NCI-H510A (cell line): ENCODE results near the gene SEMA3E.
"Not testable (repeated sequence)": the region's sequence is repeated elsewhere in the genome, so short reads cannot be mapped to it uniquely, and the experiment has no call there.

Source experiments
- DNase-seq: peaks from one replicate; lab custom pipeline; 2025; lab: John Stamatoyannopoulos, UW

SEMA3E gene

DNA sequence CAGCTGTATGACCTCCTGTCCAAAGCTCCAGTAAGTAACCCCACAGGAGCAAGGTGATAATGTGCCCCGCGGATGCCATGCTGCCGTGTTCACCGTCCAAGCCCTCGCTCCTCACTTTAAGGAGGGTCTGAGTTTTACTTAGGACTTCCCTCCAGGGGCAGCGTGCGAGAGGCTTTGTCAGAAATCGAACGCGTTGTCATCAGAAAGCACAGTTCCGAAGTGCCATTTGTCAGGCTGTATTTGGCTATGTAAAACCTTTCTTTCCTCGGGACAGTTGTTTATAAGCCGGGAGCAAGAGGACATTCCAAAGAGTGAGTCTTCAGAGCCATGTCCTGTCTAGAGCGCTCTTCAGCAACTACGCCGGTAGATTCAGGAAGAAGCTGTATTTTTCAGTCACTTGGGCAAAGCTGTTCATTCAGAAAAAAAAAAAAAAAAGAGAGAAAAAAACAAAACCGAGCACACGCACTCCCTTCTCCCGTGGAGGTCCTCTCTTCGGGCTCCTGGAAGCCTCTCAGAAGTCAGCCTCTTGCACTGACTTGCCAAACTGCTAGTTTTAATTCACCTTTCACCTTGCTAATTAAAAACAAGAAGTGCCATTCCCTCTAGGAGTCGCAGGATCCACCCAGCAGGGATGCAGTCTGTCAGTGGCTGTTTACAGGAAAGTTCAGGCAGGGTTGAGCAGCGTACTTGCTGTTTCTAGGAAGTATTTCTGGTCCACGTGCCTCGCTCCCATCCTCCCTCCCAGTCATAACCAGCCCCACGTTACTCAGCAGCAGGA is at the start of gene SEMA3E:
Gene SEMA3E (minus strand): TSS at position 676 of the 778 bp plus-strand sequence.
- no peak for DNase-seq

DNA sequence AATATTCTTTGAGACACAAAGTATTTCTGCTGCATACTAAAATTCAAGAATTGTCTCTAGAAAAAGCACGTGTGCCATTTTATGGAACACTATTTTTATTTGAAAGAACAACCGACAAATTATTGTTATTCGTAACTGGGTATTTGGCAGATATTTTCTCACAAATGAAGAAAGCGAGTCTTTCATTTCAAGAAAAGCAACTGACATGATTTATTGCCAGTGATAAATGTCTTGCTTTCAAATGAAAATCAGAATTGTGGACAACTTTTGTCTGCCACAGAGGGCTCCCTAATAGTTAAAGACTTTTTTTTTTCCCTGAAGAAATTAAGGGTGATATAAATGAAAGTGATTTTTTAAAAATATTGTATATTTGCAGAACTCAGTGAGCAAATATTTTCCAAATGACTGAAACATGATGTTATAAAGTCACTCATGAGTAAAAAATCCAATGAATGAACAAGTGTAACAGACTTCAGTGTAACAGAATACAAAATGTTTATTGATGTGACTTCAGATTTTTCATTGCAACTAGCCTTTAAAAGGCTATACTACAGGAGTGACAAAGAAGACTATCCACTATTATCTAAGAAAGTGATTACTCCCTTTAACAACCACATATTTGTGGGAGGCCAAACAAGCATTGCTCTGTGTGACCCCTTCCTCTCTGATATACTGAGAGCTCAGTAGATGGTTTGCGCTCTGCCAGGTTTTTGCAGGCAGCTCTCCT is 49.0 kb upstream of the SEMA3E start:
- DNase-seq = no peak

DNA sequence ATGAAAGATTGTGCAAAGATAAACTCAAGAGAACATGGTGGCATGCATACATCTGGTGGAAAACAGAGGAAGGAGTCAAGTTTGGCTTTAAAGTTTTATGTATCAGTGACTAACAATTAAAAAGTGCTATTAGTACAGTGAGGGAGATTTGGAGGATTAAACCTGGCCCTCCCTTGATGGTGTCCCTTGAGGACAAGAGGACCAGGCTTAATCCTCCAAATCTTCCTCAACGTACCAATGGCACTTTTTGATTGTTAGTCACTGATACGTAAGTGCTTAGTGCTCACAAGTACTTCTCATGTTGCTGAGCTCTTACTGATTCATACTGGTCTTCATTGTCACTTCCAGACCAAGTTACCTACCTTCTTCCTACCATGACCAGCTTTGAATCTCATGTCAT is 47.2 kb upstream of the SEMA3E start:
- no peak for DNase-seq

DNA sequence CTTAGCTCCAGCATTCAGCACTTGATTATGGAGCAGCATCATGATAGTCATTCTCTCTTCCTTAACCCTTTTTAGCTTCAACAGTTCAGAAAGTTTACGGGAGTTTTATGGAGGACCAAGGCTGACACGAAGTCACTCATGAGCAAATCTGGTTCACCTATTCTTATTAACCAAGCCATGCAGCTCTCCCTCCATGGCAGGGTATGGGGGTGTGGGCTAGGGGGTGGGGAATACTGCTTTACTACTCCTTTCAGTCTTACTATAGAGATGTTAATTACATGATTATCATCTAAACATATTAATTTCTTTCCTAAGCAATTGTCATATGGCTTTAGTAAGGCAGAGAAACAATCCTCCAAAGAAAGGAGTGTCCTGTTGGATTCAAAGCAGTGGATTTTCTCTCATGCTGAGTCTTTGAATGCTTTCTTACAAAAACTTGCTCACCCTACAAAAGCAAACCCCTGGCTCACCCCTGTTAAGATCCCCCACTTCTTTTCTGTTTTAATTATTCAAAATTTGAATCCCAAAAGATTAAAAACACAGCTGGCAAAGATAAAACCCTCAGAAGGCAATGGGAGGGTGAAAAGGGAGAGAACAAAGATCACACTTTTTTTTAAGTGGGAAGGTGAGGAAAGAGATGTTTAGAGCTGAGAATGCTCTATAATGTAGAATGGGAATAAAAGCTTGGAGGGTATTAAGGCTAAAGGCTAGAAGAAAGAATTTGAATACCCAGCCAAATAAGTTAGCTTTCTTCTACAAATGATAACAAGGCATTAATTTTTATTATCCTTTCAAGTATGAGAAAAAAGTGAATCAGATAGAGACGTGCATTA is 46.4 kb upstream of the SEMA3E start:
- DNase-seq = no peak

DNA sequence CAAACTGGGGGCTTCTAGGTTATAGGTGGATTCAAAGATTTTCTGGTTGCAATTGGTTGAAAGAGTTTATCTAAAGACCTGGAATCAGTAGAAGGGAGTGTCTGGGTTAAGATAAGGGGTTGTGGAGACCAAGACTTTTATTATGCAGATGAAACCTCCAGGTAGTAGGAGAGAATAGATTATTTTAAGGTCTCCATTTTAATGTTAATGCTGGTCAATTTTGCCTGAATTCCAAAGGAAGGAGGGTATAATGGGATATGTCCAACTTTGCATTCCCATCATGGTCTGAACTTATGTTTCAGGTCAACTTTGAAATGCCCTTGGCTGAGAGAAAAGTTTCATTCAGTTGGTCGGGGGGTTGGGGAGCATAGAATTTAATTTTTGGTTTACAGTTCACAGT is 44.3 kb upstream of the SEMA3E start:
- no peak for DNase-seq

DNA sequence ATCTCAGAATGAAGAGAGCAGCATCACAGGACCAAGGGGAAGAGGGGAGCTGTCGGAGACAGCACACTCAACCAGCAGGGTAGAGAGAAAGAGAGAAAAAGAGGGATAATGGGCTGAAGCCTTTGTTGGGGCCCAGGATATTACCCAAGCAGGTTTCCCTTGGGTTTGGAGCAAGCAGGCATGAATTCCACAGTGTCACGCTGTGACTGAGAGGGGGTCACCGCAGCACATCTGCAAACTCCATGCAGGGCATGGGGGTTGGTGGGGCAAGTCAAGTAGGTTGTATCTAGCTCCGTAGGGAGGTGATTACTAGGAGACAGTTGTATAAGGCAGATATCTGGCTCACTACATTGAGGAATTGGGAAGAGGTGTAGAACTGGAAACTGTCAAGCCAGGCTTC is 42.2 kb upstream of the SEMA3E start:
- DNase-seq = no peak

DNA sequence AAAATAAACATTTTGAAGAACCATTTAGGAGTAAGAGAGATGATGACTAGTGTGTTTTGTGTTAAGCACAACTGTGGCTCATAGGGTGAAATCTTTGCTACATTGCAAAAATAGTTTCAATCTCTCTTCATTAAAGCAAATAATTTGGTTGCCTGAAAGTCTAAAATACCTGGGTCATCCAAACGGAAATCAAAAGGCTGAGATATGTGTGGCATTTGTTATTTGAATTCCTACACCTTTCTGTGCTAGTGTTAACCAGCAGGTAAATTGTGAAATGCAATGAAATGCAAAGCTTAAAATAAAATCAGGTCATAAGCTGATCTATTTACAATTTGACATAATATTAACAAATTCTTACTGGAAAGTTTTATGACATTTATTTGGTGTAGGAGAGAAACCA is 40.9 kb upstream of the SEMA3E start:
- no peak for DNase-seq

DNA sequence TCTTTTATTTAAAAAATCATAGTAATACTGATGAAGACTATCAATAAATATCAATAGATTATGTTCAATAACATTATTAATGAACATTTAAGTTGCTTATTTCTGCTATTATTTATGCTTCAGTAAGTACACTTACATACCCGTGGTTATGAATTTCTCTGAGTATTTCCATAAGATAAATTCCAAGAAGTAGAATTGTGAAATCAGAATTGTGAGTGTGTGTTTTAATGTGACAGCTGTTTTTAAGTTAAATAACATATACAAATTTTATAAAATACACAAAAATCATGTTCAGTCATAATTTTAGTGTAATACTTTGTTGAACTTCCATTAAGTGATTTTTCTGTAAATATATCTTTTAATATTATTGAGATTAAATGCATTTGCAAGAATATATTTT is 37.5 kb upstream of the SEMA3E start:
- DNase-seq = no peak

DNA sequence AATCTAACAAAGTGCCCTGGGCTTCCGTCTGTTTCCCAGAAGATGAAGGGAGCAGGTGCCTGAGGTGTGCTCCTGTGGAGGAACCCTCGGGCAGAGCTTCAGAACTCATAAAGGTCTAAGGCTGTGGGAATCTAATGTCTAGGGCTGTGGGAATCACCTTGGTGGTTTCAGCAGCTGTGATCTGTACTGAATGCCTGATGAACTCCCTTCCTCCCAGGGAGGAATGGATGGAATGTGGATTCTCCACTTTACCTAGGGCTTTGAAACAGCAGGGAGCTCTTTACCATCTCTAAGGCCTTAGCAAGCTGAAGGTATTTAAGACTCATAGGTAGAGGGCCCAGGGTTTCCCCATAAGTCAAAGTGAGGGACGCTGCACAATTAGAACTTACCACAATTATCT is 36.0 kb upstream of the SEMA3E start:
- DNase-seq = no peak

DNA sequence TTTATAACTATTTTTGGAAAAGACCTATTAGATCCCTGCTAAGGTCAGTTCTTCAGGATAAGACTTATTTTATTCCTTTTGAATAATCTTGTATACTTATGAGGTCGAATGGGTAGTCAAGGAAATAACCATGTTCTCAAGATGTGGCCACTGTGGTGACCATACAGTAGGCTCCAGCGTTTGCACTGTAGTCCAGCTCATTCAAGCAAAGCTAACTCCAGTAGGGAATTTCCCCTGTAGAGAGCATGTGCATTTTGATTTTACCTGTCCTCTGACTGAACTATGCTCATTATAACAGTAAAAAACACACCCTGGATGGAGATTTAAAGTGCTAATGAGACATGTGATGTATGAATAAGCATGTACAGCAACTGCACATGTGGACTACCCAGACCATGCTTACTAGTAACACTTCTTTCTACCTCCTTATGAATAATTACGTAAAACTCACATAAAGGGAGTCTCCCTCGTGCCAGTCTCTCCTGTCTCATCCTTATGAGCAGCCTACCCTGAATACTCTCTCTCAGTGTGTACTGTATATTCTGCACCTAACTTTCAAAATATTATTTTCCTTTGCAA is 32.4 kb upstream of the SEMA3E start:
- no peak for DNase-seq

DNA sequence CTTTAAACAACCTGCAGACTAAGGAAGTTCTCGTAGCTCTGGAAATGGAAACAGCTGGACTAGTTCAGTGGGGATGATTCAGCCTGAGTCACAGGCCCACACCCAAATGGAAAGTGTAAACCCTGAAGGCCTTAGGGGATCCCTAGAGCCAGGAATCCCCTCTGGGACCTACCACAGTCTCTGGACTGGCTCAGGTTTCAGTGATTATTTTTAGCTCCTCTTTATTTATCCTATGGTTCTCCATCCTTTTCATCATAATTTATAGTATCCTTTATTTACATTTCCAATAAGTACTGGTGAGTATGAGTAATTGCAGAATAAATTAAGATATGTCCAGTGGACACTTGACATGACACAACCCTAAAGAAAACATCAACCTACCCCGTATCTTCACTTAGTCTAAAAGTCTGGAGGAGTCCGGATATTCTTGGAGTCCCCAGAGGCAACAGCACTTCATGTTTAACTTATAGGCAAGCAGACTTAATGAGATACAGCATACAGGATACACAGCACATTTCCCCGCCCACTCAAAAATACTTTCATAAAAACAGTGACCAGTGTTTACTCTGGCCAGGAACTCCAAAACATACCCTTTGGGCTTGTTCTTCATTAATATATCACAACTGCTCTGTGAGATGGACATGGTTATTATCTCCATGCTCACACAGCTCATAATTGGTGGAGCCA is 28.4 kb upstream of the SEMA3E start:
- peak; percentile 1 for DNase-seq

DNA sequence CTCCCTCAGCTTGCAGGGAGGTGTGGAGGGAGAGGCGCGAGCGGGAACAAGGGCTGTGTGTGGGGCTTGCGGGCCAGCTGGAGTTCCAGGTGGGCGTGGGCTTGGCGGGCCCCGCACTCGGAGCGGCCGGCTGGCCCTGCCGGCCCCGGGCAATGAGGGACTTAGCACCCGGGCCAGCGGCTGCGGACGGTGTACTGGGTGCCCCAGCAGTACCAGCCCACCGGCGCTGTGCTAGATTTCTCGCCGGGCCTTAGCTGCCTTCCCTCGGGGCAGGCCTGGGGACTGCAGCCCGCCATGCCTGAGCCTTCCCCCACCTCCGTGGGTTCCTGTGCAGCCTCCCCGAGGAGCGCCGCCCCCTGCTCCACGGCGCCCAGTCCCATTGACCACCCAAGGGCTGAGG is 24.4 kb upstream of the SEMA3E start:
- not testable (repeated sequence) for DNase-seq

DNA sequence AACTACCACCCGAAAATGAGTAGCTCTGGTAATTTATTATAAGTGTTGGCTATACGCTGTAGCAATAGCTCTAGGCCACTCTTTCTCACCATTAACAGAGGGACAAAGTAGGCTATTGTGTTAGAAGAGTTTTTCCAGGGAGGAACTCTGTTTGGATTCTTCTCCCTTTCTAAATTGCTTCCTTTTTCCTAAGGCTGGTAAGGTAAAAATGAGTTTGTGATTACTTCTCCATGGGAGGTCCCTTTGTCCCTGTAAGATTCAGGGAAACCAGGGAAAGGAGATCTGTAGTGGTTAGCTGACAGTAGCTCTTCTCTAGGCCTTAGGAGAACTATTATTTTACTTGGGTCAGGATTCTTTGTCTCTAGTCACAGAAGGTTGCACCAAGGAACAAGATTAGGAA is 23.2 kb upstream of the SEMA3E start:
- no peak for DNase-seq

DNA sequence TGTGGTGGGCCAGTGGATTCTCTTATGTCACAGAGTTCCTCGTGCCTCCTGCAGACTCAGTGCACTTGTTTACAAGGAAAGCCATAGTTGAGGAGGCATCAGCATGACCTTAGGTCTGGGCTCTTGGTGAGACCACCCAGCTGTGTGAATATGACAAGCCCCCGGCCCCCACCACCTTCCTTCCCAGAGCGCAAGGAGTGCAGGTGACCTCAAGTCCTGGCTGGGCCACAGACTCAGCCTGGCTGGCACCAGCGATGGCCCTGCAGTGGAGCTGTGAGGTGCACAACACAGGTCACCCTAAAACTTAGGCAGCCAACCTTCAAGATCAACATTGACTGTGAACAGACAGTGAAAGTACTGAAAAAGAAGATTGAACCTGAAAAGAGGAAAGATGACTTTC is 14.2 kb upstream of the SEMA3E start:
- no peak for DNase-seq

DNA sequence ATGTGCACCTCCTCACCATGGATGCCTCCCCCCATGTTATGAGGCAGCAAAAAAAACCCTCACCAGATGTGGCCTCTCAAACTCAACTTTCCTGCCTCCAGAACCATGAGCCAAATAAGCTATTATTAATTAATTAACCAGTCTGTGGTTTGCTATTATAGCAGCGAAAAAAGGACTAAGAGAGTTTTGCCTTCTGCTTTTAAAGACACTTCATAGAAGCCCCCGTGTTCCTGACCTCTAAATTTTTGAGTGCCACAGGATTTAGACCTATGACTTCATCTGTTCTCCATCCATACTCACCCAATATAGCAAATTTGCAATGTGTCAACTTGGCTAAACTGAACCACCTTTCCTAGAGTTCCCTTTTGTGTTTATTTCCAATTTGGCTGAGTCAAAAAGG is 9.2 kb upstream of the SEMA3E start:
- no peak for DNase-seq

DNA sequence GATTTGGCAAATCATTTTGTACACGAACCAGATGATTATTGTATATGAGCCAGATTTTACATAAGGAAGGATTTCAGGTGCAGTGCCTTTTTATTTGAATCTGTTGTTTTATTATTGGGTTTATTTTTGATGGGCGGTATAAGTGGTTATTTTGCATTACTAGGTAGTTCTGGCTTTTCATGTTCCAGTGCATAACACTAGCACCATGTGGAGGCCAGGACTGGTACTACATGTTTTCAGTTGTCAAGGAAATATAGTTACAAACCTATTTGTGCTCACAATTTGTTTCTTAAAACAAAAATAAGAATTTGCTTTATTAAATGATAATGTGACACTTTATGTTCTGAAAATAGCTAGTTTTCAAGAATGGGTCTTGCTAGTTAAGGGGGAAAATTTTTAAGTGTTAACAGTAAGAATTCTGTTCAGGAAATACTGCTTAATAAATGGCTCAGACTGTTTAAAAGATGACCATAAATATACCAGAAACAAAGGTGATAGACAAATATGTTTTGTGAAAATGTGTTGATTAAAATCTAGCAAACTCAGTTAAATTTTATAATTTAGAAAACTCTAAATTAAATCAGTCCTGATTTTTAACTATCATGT is 7.1 kb upstream of the SEMA3E start:
- no peak for DNase-seq

DNA sequence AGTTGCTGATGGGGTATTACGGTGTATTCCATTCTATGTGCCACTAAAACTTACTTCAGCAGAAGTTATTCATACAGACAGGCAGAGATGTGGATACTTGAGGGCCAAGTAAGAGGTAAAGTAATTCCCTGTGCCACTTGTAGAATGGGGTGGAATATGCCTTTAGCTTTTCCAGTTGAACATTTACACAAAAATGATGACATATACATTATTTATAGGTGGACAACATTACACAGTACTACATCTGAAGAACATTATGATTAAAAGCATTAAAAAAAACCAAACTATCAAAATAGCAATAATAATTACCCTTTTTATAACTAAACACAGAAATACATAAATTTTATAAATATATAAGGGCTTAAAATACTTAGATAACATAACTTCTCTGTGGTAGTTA is 3.5 kb upstream of the SEMA3E start:
- no peak for DNase-seq

DNA sequence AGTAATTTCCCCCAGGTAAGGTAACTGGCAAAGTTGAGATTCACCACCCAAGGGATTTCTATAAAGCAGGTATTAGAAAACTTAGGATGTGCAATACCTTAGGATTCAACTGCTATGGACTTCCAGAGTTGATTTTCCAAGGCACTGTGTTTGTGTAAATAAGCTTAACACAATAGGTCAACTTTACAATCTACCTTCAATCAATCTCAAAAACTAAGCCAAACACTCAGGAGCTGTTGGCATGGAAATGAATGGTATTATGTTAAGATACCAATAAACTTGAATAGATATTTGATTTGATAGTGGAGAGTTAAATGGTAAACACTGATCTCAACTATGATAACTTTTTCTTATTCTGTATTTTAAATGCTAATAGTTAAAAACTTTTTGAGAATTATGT is 762 bp upstream of the SEMA3E start:
- DNase-seq = no peak

DNA sequence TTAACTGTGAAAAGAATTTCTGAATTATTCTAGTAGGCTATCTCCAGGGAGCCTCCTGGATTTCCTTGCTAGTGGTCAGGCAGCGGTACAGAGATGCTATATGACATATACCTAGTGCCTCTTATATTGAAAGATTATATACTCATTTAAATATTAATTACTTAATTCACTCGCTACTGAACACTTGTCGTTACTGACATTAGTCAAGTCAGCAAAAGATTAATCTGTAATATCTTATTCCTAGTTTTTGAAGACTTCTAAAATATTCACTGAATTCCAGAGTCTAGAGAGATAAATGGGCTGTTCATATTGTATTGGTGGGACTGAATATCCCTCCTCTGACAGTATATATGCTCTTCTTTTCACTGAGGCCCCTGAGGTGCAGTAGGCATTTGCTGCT is 2.9 kb downstream of the SEMA3E start:
- no peak for DNase-seq

DNA sequence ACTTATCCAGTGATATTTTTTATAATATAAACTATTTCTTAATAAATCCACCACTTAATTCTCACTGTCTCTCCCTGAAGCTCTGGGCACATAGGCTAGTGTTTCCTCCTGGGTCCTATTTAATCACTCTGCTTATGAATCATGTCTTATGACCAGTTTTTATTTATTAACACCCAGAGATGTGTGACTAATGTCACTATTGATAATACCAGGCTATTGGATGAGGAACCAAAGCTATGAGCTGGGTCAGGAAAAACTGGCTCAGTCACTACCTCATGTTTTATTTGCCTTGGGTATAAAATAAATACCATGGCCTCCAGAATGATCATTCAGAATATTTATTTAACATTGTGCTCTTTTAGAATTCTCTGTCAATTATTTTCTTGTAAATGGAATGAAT is 5.2 kb downstream of the SEMA3E start:
- DNase-seq = no peak

DNA sequence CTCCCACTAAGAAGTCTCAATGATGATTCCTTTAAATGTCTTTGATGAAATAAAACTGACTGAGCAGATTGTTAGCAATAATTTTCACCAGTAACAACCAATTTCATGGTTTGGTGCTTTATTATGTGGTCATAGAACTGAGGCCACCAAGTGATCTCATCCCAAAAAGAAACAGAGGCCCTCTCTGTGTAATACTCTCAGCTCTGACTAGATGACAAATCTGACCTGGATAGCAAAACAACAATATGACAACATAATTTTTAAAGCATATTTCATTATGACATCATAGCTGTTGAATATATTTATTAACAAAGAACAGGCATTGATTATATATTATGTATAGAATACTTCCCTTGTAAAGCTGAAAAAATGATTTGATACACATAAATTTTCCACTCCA is 5.9 kb downstream of the SEMA3E start:
- DNase-seq = no peak
